EH (cell line): ENCODE measurements around the gene SEMA6A.
A peak's percentile ranks its signal among the peaks of the same experiment; 100 is the strongest.

Source experiments
- DNase-seq: peaks from one replicate; pipeline ENCODE4 v3.0.0-alpha.2; 2015; ENCODE audit warnings: low read depth

The SEMA6A gene

GRCh38 chr5:116575326-116576052 is 866 bp upstream of the SEMA6A start:
- peak; percentile 6 for DNase-seq

- DNase-seq, result peak; percentile 13
These were observed 789 bp downstream of the SEMA6A start for GRCh38 chr5:116573702-116574366.

GRCh38 chr5:116573279-116573701 is 1.3 kb downstream of the SEMA6A start:
- DNase-seq, result peak; percentile 2

- no peak for DNase-seq
These were observed 2.0 kb downstream of the SEMA6A start for GRCh38 chr5:116572350-116573278.

- DNase-seq, result no peak
These were observed 2.9 kb downstream of the SEMA6A start for GRCh38 chr5:116571568-116572349.

- DNase-seq, result no peak
These were observed 4.6 kb downstream of the SEMA6A start for GRCh38 chr5:116569999-116570398.

- DNase-seq, result no peak
These were observed 7.5 kb downstream of the SEMA6A start for GRCh38 chr5:116567106-116567505.

- DNase-seq, result no peak
These were observed 8.4 kb downstream of the SEMA6A start for GRCh38 chr5:116566251-116566650.

- DNase-seq, result no peak
These were observed 9.7 kb downstream of the SEMA6A start for GRCh38 chr5:116564756-116565490.

- no peak for DNase-seq
These were observed 10.3 kb downstream of the SEMA6A start for GRCh38 chr5:116564312-116564711.

GRCh38 chr5:116563736-116564308 is 10.8 kb downstream of the SEMA6A start:
- no peak for DNase-seq

- no peak for DNase-seq
These were observed 12.0 kb downstream of the SEMA6A start for GRCh38 chr5:116562669-116563068.

- DNase-seq, result no peak
These were observed 13.0 kb downstream of the SEMA6A start for GRCh38 chr5:116561658-116562057.

- DNase-seq, result no peak
These were observed 14.9 kb downstream of the SEMA6A start for GRCh38 chr5:116559673-116560164.

GRCh38 chr5:116559239-116559638 is 15.4 kb downstream of the SEMA6A start:
- no peak for DNase-seq

- DNase-seq, result peak; percentile 12
These were observed 16.9 kb downstream of the SEMA6A start for GRCh38 chr5:116557669-116558271.

GRCh38 chr5:116554764-116555163 is 19.9 kb downstream of the SEMA6A start:
- no peak for DNase-seq

- no peak for DNase-seq
These were observed 21.3 kb downstream of the SEMA6A start for GRCh38 chr5:116553366-116553765.

GRCh38 chr5:116550082-116550481 is 24.5 kb downstream of the SEMA6A start:
- no peak for DNase-seq

GRCh38 chr5:116546743-116547124 is 27.9 kb downstream of the SEMA6A start:
- no peak for DNase-seq
